Kasumi-1 (cell line): ENCODE measurements around the gene MAST3.

Source experiments
- DNase-seq, 2 experiments: peaks; one replicate each; lab custom pipeline; 2025; lab: John Stamatoyannopoulos, UW

MAST3 gene

DNA sequence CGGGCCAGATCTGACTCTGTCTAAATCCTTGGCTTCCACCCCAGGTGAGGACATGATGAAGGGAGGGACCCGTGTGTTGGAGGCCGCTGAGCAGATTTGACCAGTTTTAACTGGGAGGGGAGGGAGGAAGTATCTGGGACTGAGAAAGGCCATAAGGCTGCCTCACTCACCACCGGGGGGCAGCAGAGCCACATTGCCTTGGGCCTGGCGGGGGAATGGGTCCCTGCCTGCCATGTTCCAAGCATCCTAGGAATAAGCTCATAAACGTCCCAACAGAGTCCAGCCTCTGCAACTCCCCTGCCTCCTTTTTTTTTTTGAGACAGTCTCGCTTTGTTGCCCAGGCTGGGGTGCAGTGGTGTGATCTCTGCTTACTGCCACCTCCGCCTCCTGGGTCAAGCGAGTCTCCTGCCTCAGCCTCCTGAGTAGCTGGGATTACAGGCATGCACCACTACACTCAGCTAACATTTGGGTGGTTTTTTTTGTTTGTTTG, 15.5 kb downstream of the MAST3 start:
- DNase-seq = peak; percentile 66 to 84

DNA sequence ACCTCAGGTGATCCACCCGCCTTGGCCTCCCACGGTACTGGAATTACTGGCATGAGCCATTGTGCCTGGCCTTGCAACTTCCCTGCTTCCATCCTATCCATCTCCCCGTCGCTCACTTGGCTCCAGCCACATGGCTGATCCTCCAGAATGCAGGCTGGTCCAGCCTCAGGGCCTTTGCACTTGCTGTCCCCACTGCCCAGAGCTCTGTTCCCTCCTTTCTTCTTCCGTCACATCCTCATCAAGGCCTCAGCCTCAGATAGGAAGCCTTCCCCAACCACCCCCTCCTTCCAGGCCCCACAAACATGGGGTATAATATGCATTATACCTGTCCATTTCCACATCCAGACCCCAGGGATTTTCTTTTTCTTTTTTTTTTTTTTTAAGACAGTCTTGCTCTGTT, 16.2 kb downstream of the MAST3 start:
- DNase-seq = no peak

DNA sequence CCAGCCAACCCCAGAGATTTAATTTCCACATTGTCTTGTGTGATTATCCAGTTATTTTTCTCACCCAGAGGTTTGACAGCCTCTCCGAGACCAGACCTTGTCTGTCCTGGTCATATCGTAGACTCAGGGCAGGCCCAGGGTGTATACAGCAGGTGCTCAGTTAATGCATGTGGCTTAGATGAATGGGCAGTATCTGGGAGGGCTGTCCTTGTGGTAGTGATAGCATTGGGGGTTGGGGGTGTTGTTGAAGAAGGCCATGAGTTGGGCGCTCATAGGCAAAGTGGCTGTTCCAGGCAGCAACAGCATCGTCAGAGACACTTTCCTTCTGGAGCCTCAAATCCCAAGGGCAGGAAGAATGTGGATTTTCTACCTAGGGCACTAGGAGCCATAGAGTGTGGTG, 16.9 kb downstream of the MAST3 start:
- DNase-seq = no peak

DNA sequence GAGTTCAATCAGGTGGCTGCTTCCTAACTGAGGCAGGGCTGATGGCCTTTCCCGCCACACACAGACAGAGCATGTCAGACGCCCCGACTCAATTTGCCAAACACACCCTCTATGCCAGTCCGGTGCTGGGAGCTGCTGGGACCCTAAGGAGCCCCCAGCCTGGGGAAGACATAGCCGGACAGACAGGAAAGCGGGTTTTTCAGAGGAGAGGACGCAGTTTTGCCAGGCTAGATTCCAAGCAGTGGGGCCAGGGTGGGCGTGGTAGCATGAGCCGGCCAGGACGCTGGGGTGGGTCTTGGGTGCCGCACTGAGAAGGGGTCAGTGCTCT, 19.8 kb downstream of the MAST3 start:
- no peak for DNase-seq

DNA sequence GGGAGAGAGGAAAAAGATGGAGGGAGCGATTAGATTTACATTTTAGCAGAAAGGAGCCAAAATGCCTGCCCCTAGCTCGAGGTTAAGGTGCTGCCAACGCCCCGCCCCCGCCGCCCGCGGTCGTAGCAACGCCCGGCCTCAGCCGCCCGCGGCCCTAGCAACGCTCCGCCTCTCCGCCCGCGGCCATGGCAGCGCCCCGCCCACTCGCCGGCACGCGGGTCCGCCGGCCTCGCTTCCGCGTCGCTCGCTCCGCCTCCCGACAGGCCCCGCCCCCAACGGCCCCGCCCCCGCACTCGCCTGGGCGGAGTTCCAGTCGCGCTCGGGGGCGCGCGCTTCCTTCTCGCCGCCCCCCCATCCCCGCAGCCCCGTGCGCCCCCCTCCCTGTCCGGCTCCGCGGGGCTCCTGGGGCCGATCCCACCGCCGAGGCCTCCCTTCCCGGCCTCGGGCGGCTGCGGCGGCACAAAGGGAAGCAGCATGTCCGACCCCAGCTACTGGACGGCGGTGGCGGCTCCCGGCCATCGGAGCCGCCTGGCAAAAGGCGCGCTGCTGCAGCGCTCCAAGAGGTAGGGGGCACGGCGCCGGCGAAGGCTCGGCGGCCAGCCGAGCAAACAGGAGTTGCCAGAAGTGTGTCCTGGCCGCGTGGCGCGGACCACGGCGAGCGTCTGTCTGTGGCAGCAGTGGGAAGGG, 20.3 kb downstream of the MAST3 start:
- peak; percentile 74 to 75 for DNase-seq

DNA sequence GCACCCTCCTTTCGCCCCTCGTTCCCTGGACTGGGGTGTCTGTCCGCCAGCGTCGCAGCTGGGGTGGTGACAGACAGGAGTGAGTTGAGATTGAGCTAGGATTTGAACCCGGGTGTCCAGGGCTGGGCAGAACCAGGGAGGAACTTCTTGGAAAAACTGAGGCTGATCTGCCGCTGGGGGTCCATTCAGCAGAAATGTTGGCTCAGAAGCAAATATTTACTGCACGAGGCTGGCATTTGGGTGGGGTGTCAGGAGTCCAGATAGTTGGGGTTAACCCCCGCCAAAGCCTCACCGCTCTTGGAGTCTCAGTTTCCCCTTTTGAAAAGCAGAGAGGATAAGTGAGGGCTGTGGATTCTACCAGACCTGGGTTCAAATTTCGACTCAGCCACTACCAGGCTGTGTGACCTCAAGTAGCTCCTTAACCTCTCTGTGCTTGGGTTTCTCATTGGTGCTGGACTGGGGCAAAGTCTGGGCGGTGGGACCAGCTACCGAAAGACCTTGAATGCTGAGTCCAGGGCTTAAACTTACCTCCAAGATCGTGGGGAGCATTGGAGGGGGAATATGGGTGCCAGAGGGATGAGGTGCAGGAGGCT, 20.9 kb downstream of the MAST3 start:
- no peak for DNase-seq

DNA sequence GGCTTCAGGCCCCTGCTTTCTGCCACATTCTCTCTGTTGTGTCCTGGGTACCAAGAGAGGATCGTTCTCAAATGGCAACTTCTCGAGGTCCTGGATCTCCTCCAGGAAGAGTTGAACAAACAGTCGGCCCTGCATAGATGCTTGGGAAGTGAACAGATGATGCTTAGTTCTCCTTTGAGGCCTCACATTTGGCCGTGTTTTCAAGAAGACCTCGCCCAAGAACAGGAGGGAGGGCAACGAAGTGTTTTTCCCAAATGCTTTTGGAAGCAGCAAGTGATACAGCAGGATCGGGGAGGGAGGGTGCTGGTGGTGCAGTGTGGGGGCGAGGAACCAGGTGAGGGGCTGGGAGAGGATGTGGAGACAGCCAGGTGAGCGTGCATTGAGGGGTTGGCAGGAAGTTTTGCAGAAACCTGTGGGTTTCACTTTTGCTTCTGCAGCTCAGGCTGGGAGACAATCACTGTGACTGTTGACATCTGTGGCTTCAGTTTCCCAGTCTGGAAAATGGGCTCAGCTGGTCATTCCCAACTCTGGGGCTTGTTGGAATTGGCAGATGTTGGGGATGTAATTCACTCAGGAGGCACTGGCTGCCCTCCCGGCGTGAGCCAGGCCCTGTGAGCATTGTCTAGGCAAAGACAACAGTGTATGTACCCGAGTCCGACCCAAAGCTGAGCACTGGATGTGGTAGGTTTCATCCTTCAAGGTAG, 21.6 kb downstream of the MAST3 start:
- DNase-seq = no peak

DNA sequence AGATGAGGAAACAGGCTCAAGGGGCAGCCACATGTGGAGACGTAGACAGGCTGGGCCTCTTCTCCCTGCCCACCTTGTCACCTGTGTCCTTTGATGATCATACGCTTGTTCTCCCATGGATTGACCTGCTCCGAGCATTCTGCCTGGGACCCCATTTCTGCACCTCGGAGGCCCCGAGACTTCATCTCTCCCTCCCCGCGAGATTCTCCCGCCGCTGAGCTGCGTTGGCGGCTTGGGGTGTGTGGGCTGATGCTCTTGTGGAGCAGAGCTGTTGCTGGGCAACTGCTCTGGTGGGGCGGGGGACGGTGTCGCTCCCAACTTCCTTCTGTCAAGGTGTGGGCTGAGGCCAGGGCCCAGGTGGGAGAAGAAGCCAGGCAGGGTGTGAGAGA, 22.1 kb downstream of the MAST3 start:
- no peak for DNase-seq

DNA sequence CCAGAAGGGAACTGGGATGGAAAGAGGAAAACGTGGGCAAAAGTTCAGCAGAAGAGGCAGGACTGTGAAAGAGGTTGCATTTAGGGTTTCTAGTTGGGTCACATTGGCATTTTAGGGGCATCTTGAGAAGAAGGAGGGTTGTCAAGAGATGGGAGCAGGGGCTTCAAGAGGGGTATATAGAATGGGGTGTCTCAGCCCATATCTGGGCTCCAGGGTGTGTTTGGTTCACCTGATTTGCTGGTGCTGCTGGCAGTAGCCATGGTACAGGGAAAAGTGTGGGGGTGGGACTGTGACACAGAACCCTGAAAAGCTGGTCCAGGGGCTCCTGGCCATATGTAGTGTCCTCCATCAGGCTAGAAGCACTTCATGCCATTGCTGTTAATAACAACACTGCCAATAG, 22.5 kb downstream of the MAST3 start:
- no peak for DNase-seq

DNA sequence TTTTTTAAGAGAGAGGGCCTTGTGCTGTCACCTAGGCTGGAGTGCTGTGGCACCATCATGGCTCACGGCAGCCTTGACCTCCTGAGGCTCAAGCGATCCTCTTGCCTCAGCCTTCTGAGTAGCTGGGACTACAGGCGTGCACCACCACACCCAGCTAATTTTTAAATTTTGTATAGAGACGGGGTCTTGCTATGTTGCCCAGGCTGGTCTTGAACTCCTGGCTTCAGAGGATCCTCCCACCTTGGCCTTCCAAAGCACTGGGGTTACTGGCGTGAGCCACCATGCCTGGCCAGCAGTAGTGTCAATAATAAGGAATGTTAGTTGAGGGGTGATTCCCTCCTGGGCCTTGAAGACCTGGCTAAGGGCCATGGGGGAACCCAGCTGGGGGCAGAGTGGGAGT, 23.6 kb downstream of the MAST3 start:
- no peak for DNase-seq

DNA sequence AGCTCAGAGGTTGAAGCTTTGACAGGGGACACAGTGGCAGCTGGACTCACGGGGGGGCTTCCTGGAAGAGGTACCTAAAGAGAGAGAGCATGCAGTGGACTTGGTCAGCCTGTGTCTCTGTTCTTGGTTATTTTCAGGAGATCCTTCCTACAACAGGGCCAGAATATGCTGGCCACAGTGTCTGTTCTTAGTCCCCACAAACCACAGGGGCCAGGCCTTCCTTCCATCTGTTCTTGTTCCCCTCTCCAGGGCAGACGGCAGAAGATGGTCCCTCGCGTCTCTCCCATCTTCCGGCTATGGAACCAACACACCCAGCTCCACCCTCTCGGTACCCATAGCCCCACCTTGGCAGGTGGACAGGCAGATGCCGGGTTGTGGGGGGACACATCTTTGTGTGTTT, 24.8 kb downstream of the MAST3 start:
- no peak for DNase-seq

DNA sequence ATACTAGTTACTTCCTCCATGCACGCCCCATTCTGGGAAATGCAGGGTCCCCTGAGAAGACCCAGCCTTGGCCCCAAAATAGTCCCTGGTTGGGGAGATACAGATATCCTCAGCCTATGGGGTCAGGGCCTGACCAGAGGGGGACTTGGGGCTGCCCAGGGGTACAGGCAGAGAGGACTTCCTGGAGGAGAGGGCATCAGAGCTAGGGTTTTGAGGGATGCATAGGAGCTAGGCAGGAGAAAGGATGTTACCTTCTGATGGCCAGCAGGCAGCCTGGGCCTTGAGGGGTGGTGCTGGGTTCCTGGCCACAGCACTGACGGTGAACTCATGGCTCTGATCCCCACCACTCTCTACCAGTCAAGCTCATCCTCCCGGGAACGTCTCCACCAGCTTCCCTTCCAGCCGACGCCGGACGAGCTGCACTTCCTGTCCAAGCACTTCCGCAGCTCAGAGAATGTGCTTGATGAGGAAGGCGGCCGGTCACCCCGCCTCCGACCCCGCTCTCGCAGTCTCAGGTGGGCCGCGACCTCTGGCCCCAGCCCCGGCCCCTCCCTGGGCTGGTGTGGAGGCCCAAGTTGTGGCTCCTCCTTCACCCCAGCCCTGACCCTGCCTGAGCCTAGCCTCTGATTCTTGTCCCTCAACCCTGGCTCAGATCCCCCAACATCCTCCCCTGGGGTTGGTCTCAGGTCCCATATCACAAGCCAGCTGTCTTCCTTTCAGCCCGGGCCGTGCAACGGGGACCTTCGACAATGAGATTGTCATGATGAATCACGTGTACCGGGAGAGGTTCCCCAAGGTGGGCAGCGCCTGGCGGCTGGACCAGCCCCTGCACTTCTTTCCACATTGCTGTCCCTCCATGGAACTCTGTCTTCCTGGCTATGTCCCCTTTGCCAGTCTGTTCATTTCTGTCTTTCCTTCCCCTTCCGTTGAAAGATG, 25.6 kb downstream of the MAST3 start:
- DNase-seq = no peak

DNA sequence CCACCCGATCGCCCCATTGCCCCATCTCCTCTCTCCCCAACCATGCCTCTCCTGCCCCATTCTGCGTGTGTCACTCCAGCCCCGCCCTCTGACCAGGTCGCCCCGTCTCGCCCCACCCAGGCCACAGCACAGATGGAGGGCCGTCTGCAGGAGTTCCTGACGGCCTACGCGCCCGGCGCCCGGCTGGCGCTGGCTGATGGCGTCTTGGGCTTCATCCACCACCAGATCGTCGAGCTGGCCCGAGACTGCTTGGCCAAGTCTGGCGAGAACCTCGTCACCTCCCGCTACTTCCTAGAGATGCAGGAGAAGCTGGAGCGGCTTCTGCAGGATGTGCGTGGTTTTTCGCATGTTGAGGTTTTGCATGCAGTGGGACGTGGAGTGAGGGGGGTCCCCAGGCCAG, 26.2 kb downstream of the MAST3 start:
- no peak for DNase-seq

DNA sequence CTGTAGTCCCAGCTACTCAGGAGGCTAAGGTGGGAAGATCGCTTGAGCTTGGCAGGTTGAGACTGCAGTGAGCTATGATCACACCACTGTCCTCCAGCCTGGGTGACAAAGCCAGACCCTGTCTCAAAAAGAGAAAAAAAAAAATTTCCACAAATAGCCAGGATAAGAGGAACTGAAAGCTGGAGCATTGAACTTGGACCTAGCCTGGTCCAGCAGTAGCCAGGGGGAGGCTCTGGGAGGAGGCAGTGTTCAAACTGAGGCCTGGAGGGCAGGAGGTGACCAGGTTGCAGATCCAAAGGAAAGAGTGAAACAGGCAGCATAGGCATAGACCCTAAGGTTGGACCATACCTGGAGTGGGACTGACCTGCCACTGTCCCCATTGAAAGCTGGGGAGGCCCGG, 28.5 kb downstream of the MAST3 start:
- DNase-seq = no peak

DNA sequence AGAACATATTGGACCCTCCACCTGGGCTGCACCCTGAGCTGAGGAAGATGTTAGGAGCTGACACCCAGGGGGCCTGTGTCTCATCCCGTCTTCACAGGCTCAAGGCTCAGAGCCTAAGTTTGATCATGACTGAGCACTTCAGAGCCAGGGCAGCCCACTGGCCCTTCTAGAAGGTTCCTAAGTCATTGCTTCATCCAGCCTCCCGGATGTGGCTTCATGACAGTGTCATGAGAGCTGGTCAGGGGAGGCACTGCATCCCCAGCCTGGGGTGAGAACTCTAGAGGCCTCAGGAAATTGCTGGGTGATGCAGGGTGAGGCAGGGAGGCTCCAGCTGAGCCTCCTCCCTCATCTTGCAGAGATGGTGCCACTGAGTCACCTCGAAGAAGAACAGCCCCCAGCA, 30.5 kb downstream of the MAST3 start:
- peak; percentile 23 to 44 for DNase-seq

DNA sequence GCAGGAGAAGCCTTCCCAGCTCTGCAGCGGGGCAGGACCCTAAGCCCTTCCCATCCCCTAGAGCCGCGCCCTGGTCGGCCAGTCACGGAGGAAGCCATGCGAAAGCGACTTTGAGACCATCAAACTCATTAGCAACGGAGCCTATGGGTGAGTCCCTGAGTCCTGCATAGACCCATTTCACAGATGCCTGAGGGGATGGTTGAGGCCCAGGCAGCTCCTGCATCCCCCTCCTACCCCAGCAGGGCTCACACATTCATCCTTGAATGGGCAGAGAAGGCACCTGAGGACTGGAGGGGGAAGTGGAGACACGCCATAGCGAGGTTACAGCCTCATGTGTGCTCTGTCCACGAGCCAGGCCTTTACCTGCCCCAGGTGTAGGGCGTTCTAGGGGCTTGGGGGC, 31.2 kb downstream of the MAST3 start:
- no peak for DNase-seq

DNA sequence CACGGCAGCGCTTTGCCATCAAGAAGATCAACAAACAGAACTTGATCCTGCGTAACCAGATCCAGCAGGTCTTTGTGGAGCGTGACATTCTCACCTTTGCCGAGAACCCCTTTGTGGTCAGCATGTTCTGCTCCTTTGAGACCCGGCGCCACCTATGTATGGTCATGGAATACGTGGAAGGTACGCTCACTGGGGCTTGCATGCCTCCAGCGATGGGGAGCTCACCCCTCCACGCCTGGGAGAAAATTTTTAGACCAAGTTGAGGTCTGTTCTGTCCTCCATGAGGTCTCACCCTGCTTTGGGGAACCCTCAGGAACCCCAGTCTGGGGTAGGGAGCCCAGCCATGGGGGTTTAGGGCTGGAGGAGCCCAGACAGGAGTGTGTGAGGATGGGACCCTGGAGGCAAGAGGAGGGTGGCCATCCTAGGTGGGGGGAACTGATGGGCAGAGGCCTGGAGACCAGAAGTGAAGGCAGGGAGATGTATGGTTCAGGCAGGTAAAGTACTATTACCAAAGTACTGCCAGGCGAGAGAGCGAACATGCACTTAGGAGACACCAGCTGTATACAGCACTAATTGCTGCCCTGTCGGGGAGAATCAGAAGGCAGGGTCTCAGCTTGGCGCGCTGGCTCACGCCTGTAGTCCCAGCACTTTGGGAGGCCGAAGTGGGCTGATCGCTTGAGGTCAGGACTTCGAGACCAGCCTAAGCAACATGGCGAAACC, 33.1 kb downstream of the MAST3 start:
- no peak for DNase-seq

DNA sequence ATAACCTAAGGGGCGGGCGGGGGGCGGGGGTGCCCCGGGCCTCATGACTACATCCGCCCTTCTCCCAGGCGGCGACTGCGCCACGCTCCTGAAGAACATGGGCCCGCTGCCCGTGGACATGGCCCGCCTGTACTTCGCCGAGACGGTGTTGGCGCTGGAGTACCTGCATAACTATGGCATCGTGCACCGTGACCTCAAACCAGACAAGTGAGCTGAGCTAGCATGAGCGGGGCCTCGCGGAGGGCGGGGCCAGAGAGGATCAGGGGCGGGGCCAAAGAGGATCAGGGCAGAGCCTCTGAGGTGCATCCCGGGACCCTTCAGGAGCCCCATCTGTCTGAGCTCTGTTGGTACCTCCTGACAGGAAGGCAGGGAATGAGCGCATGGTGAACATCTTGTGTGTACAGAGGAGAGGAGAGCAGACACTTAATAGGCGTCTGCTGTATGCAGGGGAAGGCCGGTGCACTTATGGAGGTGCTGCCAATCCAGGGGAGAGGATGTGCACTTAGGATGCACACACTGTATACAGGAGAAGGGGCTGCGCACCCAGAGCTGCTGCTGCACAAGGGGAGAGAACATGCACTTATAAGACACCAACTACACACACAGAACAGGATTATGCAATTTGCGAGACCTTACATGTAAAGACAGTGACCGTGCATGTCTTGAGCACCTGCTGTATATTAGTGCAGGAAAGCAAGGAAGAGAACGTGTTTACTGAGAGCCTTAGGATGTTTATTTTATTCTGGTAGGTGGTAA, 34.4 kb downstream of the MAST3 start:
- DNase-seq = no peak

DNA sequence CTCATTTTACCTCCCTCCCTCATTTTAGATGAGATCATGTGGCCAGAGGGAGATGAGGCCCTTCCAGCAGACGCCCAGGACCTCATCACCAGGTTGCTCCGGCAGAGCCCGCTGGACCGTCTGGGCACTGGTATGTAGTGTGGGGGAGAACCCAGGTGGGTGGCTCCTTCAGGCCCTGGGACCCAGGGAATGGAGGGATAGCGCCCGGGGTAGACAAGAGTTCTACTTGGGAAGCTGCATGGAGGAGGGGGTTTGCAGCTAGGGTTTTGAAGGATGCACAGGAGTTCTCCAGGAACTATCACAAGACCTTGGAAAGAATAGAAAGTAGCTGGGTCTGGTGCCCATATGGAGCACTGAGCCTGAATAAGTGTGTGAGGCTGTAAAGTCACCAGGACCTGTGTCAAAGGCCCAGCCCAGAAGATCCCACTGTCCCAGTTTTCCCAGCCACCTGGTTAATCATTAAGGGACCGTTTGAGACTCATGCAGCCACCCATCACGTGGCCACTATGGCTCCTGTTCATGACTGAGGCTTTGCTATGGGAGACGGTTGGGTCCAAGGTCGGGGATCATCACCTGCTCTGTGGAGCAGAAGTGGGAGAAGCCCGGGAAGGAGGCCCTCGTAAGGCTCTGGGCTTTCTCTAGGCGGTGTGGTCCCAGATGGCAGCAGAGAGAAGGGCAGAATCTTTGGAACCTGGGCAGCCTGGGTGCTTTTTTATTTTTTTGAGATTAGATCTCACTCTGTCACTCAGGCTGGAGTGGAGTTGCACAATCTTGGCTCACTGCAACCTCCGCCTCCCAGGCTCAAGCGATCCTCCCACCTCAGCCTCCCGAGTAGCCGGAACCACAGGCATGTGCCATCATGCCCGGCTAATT, 38.4 kb downstream of the MAST3 start:
- DNase-seq = no peak

DNA sequence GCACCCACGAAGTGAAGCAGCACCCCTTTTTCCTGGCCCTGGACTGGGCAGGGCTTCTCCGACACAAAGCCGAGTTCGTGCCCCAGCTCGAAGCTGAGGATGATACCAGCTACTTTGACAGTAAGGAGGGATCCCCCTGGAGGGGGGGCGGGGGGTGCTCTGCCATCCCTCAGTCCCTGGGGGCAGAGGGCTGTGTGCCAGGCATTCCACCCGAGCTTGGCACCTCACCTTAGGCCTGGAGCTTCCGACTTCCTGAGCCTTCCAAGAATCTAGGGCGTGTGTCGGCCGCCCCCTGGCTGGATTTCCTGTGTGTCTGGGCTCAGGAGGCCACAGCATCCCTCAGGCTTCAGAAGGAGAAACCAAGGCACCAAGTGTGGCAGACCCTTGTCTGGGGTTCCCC, 39.7 kb downstream of the MAST3 start:
- DNase-seq = no peak
